GM19035 (cell line): ENCODE results near the gene UBIAD1.
"Not testable (repeated sequence)": the region's sequence is repeated elsewhere in the genome, so short reads cannot be mapped to it uniquely, and the experiment has no call there.

ENCODE experiments used
- ATAC-seq: cut with Tn5 transposase; IDR thresholded peaks from one replicate; pipeline ENCODE4 v1.9.1; 2021; ENCODE audit not compliant: unreplicated experiment

The UBIAD1 gene

DNA sequence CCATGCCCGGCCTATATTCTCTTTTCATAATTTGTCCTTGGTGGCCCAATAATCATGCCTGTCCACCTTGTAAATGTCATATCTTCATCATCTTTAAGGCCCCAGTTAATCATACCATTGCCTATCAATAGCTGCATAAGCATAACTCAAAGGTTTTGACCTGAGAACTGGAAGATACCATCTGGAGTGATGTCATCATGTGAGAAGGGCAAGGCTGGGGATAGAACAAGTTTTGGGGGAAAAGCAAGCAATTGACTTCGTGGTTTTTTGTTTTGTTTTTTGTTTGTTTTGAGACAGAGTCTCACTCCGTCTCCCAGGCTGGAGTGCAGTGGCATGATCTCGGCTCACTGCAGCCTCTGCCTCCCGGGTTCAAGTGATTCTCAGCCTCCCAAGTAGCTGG is 6.2 kb downstream of the UBIAD1 start:
- ATAC-seq: no peak

DNA sequence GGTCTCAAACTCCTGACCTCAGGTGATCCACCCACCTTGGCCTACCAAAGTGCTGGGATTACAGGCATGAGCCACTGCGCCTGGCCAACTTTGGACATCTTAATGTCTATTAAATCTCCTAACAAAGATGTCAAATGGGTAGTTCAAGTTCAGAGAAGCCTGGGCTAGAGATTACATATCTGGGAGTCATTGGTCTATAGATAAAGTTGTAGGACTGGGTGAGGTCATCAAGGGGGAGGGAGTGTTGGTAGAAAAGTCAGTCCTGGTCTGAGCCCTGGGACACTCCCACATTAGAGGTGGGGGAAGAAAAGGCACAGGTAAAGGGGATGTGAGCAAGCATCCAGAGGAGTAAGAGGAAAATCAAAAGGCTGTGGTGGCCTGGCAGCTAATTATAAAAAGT is 6.6 kb downstream of the UBIAD1 start:
- no peak for ATAC-seq

DNA sequence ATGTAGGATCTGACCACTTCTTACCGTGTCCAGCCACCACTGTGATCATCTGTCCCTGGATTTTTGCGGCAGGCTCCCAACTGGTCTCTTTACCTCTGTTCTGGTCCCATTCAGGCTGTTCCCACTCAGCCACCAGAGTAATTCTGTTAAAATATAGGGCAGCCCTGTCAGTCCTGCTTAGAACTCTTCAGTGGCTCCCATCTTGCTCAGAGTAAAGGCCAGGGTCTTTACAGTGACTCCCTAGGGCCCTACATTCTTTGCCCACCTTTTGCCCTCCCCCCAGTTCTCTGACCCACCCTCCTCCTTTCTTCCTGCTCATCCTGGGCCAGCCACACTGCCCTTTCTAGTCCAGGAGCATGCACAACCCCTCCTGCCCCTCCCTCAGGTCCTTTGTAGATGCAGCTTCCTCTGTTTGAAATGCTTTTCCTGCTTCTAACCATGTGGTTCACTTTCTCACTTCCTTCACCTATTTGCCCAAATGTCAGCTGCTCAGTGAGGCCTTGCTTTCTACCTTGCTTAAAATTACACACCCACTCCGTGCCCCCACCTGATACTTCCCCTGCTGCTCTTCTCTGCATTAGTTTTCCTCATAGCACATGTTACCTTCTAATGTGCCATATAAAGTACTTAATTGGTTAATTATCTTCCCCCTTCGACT is 7.8 kb downstream of the UBIAD1 start:
- ATAC-seq: no peak

DNA sequence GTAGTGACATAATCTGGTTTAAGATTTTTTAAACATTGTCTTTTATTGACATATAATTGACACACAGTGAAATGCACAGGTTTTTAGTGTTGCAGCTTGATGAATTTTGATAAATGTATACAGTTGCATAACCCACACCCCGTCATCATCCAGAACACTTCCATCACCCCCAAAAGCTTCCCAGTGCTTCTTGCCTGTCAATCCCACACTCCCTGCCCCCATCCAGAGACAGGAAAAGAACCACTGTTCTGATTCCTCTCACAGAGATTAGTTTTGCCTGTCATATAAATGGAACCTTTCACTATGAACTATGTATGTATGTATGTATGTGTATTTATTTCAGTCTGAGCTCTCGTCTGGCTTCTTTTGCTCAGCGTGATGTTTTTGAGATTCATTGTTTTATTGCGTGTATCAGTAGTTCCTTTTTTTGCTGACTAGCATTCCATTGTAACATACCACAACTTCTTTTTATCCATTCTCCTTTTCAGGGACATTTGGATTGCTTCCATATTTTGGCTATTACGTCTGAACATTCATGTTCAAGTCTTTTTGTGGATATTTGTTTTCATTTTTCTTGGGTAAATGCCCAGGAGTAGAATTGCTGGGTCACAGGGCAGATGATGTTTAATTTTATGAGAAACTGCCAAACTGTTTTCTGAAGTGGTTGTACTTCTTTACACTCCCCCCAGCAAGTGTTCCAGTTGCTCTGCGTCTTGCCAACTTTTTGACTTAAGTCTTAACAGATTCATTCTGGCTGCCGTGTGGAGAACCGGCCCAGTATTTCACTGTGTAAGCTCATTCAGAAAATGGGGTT is 8.7 kb downstream of the UBIAD1 start:
- ATAC-seq: no peak

DNA sequence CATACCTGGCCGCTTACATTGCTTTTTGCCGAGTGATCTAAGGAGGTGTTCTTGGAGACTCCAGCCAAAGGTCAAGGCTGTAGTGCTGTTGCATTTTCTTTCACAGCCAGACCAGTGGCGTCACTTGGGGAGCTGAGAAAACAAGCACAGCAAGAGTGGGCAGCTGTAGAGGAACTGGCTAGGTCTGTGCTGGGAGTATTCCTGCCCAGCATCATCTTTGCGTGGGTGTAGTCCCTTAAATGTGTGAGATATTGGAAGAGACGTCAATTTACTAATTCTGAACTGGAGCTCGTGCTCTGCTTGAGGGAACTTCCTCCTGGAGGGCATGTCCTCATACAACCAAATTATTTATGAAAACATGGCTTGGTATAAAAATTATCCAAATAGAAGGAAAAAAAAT is 10.2 kb downstream of the UBIAD1 start:
- ATAC-seq: no peak

DNA sequence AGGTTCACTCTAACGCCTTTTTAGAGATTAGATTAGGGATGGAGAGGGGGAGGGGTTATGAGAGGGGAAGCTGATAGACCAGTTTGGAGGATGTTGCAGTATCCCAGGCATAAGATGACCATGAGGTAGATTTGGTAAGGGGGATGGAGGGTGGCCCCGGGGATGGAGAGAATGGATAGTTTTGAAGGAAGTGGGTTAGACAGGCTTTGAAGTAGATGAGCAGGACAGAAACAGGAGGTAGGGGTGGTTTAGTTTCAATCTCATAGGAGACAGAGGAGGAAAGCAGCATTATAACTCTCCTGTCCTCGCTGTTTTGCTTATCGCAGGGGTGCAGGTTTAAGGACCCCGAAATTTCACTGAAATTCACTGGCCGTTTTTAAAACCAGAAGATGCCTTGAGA is 11.8 kb downstream of the UBIAD1 start:
- ATAC-seq: no peak

DNA sequence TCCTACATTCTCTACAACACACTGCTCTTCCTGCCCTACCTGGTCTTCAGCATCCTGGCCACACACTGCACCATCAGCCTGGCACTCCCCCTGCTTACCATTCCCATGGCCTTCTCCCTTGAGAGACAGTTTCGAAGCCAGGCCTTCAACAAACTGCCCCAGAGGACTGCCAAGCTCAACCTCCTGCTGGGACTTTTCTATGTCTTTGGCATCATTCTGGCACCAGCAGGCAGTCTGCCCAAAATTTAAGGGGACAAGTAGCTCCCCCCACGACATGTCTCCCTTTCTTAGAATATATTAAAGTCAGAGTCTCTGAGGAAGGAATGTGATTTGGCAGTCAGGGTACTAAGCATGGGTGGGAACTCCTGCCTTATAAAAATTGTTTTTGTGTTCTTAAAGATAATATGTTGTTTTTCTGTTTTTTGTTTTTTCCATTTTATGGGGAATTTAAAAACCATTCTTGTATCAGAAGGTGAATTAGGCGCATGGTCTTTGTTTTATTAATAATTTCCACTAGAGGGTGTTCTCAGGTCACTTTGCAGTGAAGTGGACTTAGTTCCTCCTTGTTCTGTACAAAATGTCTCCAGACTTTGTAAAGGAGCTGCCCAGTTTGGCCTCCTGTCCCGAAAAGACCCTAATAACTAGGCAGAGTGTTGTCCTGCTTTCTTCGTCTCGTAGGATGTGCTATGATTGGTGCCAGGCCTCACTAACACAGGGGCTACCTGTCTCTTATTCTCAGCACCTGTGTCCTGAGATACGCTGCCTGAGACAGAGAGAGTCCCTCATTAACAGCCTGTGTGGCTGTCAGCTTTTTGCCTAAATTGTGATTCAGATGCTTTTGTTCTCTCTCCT is 13.1 kb downstream of the UBIAD1 start:
- no peak for ATAC-seq

DNA sequence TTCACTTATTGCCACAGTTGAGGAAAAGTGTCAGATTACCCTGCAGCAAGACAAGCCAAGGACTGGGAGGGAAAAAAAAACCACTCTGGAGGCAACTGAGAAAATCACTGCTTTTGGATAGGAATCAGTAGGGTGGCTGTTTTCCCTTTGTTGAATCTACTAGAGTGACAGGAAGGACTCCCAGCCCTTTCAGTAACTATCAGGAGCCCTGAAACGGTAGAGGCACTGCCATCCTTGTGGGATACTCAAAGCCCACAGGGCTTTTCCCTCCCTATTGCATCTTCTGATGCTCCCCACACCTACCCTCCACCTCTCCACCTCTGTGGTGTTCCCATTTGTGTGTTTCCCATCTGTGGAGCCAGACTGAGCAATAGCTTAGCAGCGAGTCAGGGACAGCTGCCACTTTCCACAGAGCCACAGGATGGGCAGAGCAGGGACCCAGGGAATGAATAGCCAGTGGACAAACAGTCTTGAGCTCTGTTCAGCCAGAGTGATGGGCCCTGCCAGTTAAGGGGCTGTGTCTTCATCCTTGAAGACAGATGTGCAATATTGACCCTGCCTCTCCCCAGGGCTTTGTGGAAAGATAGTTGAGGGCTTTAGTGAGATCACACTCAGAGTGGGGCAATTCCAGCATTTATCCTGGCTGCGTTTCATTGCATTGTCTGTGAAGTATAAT is 13.9 kb downstream of the UBIAD1 start:
- ATAC-seq: no peak

DNA sequence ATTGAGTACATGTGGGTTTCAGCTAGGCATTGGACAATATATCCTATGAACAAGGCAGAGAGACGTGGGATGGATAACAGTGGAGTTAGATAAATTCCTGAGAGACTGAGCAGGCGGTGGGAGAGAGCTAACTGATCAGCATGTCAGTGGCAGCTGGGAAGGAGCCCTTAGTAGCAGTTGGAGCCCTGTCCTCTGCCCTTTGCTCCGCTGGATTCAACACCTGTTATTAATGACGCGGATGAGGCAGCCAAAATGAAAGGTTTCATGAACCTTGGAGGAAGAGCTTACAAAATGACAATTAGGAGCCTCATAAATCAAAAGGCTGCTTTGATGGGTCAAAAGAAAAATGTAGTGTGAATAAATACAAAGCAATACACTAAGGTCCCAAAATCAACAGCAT is 16.1 kb downstream of the UBIAD1 start:
- no peak for ATAC-seq

DNA sequence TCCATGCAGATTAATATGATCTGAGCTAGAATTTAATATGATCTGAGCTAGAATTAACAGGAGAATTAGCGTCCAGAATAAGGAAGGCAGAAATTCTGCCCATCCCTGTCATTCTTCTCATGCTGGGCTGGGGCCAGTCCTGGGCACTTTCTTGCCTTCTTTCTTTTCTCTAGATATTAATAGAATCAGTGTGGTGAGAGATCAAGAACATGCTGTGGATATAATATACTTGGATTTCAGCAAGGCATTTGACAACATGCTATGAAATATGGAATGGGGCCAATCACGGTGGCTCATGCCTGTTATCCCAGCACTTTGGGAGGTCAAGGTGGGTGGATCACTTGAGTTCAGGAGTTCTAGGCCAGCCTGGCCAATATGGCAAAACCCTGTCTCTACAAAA is 18.1 kb downstream of the UBIAD1 start:
- no peak for ATAC-seq

DNA sequence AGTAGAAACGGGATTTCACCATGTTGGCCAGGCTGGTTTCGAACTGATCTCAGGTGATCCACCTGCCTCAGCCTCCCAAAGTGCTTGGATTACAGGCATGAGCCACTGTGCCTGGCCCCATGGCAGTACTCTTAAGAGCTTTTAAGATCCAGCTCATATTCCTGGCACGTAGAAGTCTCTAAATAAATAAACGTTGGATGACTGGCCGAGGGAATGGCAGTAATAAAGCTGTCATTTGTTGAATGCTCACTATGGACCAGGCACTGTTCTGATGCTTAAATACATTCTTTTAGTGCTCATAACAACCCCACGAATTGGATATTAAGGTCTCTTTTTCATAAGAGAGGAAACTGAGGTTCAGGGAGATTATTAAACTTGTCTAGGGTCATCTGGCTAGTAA is 20.9 kb downstream of the UBIAD1 start:
- no peak for ATAC-seq

DNA sequence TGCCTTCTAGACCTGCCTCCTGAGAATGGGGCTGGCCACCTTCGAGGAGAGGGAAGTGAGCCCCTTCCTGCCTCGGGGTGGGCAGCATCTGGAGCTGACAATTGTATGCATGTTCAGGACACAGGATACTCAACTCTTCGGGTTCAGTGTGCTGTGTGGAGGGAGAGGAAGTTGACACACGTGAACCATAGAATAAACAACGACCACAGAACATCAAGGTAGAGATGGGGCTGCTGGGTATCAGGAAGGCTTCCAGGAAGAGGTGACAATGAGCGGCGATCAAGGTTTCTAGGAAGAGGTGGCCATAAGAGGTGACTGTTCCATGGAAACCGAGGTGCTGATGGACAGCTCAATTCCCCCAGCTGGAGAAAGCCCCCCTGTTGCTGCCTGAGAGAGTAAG is 22.0 kb downstream of the UBIAD1 start:
- no peak for ATAC-seq

DNA sequence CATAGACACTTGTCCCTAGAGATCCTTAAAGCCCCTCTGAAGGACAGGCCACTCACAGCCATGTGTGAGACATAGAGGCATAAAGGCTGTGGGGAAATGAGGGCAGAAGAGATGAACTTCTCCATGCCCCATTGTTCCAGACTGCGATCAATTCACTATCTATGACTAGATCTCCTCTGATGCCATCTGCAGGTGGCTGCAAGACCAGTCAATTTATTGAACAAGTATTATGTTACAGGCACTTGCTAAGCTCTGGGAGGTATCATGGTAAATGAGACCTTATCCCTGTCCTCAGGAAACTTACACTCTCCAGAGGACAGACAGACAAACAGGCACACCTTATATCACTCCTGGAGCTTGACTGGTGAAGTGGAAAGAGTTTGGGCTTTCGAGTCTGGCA is 22.9 kb downstream of the UBIAD1 start:
- no peak for ATAC-seq

DNA sequence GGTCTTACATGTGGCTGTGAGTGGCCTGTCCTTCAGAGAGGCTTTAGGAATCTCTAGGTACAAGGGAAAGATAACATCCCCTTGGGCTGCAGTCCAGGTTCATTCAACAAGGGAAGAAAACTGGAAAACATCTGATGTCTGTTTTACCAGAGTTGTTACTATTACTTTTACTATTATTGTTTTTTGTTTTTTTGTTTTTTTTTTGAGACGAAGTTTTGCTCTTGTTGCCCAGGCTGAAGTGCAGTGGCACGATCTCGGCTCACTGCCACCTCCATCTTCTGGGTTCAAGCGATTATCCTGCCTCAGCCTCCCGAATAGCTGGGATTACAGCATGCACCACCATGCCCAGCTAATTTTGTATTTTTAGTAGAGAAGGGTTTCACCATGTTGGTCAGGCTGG is 24.8 kb downstream of the UBIAD1 start:
- ATAC-seq: not testable (repeated sequence)

DNA sequence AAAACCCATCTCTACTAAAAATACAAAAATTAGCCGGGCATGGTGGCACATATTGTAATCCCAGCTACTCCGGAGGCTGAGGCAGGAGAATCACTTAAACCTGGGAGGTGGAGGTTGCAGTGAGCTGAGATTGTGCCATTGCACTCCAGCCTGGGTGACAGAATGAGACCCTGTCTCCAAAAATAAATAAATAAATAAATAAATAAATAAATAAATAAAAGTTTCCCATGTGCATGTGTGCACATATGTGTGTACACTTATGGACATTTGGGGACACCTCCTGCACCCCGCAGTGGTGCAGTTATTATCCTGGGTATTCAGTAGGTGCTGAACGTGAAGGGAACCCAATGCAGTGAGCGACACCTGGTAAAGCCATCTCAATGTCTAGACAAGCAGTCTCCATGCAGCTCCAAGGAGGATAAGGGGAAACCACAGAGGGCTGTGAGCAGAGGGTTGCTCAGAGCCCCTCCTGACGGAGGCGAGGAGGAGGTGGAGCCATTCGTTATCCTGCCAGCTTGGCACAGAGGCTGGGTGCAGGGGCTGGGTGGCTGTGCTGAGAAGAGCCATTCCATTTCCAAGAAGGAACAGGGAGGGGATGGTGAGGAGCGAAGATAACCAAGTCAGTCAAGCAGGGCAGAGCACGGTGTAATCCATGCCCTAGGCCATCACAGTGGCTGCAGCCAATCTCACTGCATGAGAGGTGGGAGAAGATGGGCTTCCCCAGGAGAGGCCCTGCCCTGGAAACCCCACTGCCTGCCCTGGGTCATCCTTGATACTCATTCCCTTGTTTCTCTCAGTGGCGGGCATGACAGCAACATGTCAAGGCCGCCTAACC is 25.6 kb downstream of the UBIAD1 start:
- ATAC-seq: no peak

DNA sequence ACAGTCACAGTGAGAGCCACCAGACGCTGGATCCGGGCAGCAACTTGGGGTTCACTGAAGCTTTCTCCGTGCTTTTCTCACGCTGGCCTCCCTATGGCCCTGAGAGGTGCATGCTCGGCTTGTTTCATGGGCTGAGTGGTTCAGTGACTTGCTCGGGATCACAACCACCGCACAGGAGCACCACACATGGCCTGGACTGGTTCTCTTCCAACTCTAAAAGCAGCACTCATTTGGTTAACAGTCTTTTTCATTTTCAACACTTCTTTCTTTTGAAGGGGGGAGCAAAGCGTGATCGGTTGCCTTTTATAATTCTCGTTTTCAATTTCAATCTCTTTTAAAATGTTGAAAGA is 26.2 kb downstream of the UBIAD1 start:
- ATAC-seq: no peak

DNA sequence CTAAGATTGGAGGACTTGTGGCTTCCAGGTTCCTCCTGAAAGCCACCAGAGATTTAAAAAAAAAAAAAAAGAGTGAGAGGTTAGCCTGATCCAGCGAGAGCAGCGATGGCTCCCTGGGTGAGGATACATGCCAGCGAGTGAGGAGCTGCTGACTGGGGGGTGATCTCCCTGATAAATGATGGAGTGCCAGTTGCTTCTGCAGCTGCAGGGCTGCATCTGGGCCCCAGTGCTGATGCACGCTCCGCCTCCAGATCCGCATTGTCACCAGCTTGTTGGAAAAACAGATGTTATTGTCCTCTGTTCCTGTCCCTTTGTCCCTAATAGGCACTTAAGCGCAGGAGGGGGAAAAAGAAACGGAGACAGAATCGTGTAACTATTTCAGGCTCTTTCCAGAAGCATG is 28.6 kb downstream of the UBIAD1 start:
- ATAC-seq: no peak

DNA sequence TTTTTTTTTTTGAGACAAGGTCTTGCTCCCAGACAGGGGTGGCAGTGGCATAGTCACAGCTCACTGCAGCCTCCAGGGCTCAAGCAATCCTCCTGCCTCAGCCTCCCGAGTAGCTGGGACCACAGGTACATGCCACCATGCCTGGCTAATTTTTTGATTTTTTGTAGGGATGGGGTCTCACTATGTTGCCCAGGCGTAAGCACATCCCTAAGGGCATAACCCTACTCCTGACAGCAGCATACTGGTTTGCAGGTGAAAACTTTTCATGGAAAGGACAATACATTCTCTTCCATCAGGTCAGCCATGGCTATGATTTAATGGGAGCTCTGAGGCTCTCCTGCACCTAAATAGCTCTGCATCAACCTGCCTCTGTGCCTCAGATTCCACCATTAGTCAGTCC is 29.4 kb downstream of the UBIAD1 start:
- ATAC-seq: no peak

DNA sequence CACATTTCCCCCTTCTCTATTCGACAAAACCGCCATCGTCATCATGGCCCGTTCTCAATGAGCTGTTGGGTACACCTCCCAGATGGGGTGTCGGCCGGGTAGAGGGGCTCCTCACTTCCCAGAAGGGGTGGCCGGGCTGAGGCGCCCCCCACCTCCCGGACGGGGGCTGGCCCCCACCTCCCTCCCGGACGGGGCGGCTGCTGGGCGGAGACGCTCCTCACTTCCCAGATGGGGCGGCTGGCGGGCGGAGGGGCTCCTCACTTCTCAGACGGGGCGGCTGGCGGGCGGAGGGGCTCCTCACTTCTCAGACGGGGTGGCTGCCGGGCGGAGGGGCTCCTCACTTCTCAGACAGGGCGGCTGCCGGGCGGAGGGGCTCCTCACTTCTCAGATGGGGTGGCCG is 32.5 kb downstream of the UBIAD1 start:
- ATAC-seq: not testable (repeated sequence)

DNA sequence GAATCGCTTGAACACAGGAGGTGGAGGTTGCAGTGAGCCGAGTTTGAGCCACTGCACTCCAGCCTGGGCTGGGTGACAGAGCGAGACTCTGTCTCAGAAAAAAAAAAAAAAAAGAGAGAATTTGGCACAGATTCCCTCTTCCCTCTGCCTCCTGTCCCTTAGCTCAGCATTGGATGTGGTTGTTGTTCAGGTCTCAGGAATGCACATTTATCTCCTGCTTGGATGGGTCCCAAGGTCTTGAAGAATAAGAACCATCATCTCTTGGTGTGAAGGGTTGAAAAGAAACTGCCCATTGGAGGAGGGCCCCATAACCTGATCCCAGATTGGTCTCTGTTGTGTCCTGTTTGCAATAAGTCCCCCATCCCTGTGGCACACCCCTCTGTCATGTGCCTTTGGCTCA is 34.9 kb downstream of the UBIAD1 start:
- ATAC-seq: no peak
